Stomach (tissue), 9 donors: ENCODE measurements around the gene PDLIM7. TPM values are rescaled to one million over a fixed set of nuclear protein-coding genes. Genes with fewer than 3 reads are reported as not detected.

Source experiments
- DNase-seq, 2 donors: peaks; one replicate each; pipeline versions ENCODE4 v3.0.0 to v3.0.0-alpha.2; 2013 to 2019
- H3K27ac ChIP-seq, 5 donors: fragments of 200-600 bp in 4 of 5; sonication (generic) in 4 of 5; one replicate each; pipeline ENCODE4 v1.5.1; 2013 to 2019; ENCODE audit warnings: mild to moderate bottlenecking in 1 of 5, moderate library complexity in 1 of 5
- H3K27me3 ChIP-seq, 3 donors: fragments of 200-600 bp; sonication (generic); one replicate each; pipeline ENCODE4 v1.5.1; 2017 to 2019; ENCODE audit warnings: mixed run types in 1 of 3
- H3K36me3 ChIP-seq, 4 donors: fragments of 200-600 bp; sonication (generic); 1 replicate in 3 of 4; 2 replicates in 1 of 4; pipeline ENCODE4 v1.5.1; 2016 to 2019
- H3K4me1 ChIP-seq, 4 donors: fragments of 200-600 bp; sonication (generic); one replicate each; pipeline ENCODE4 v1.5.1; 2016 to 2019
- H3K4me3 ChIP-seq, 4 donors: fragments of 200-600 bp; sonication (generic) in 3 of 4; one replicate each; pipeline ENCODE4 v1.5.1; 2016 to 2019; ENCODE audit warnings: mild to moderate bottlenecking in 1 of 4
- H3K9me3 ChIP-seq, 4 donors: fragments of 200-600 bp; sonication (generic); one replicate each; pipeline ENCODE4 v1.5.1; 2016 to 2019
- EP300 ChIP-seq: sonication (generic); formaldehyde crosslinking; IDR thresholded peaks from one replicate; pipeline ENCODE4 v1.6.1; 2017; ENCODE audit warnings: antibody characterized with exemption
- POLR2A ChIP-seq, 4 donors: fragments of 450-650 bp; IDR thresholded peaks; one replicate each; pipeline ENCODE4 v1.6.1; 2016; ENCODE audit warnings: antibody characterized with exemption in 4 of 4, control low read depth in 2 of 4, mild to moderate bottlenecking in 1 of 4, moderate library complexity in 1 of 4
- POLR2AphosphoS5 ChIP-seq, 3 donors: sonication (generic); formaldehyde crosslinking; IDR thresholded peaks; one replicate each; pipeline ENCODE4 v1.6.1; 2016; ENCODE audit warnings: antibody characterized with exemption in 3 of 3
- WGBS, 5 donors: extraction: QIAGEN DNeasy Blood & Tissue Kit in 3 of 5; methylation state at CpG; one replicate each; pipeline versions ENCODE4 v1.1.5 to v1.1.7; 2013 to 2018; 5-methylcytosine and 5-hydroxymethylcytosine counted together
- intact Hi-C: fragments of 100-400 bp; cut with DNase I; formaldehyde crosslinking; loops from one replicate; pipeline ENCODE4 v1.15.1; 2023; ENCODE audit warnings: low total_unique reads
- polyA plus RNA-seq, 3 donors: library from polyadenylated mRNA; stranded (reverse); fragments of 200-250 nt; gene quantifications; one replicate each; pipeline ENCODE4 v1.2.3, GENCODE V29; 2013
- total RNA-seq, 5 donors: library from RNA; depleted of rRNA; stranded (reverse); fragments of >200 nt; gene quantifications; one replicate each; pipeline versions ENCODE4 v1.1.0 to v1.2.3, GENCODE V29; 2014 to 2016
- TF ChIP-seq, protein P1 (sequence below), 7 experiments: fragments of 450-650 bp in 4 of 7; fragments of 200-600 bp in 3 of 7; sonication (generic) in 3 of 7; IDR thresholded peaks; one replicate each; pipeline ENCODE4 v1.5.1; 2016 to 2019; ENCODE audit warnings: antibody characterized with exemption in 7 of 7, control low read depth in 2 of 7, mild to moderate bottlenecking in 1 of 7
- donor health status: healthy with polysubstance abuse.
- donor health status: Bipolar disorder and iron deficiency.
- donor health status: healthy.

PDLIM7 gene
- total and polyA plus RNA-seq, 8 donors: 14.6 to 142 (median 86.8) TPM

DNA sequence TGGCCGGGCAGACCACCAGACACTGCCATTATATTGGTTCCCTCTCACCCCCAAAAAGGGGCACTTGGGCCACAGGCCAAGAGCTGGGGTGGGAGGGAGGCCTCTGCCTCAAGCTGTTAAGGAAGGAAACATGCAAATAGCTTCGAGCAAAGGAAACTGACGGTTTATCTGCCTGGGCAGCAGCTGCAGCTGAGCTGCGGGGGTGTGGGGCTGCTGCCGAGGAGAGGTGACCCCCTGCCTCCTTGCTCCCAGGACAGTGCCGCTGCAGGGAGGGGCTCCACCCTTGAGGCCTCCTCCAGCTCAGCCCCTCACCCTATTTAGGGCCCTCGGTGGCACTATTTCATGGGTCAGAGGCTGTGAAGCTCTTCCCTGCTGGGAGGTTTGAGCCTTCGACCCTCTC lies 11.4 kb upstream of the PDLIM7 start:
- Histone ChIP-seq H3K27ac (peak overlapping the region in 4 of 5 donors; percentile 61 to 86 (median 72)), H3K4me1 (peaks cover 0 to 21% (median 6%) of the 10 kb centered on the region in 4 donors), H3K27me3 (no peaks in the 10 kb centered on the region), H3K4me3 (peak overlapping the region; percentile 20 to 39 (median 36)), H3K36me3 (peaks cover 32 to 53% (median 47%) of the 10 kb centered on the region in 4 donors), H3K9me3 (no peaks in the 10 kb centered on the region)
- TF ChIP-seq POLR2A (IDR thresholded peaks at IDR 0.05) (no peak), EP300 (no peak), POLR2AphosphoS5 (IDR thresholded peaks at IDR 0.05) (no peak)
- TF ChIP-seq, protein P1, sequence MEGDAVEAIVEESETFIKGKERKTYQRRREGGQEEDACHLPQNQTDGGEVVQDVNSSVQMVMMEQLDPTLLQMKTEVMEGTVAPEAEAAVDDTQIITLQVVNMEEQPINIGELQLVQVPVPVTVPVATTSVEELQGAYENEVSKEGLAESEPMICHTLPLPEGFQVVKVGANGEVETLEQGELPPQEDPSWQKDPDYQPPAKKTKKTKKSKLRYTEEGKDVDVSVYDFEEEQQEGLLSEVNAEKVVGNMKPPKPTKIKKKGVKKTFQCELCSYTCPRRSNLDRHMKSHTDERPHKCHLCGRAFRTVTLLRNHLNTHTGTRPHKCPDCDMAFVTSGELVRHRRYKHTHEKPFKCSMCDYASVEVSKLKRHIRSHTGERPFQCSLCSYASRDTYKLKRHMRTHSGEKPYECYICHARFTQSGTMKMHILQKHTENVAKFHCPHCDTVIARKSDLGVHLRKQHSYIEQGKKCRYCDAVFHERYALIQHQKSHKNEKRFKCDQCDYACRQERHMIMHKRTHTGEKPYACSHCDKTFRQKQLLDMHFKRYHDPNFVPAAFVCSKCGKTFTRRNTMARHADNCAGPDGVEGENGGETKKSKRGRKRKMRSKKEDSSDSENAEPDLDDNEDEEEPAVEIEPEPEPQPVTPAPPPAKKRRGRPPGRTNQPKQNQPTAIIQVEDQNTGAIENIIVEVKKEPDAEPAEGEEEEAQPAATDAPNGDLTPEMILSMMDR (IDR thresholded peaks at IDR 0.05): no peak
- intact Hi-C loops: no loop called here
- WGBS, 5 donors: 46 to 71% (median 67%) methylated on average over 7 to 8 of the region's 8 CpGs
- no peak for DNase-seq

DNA sequence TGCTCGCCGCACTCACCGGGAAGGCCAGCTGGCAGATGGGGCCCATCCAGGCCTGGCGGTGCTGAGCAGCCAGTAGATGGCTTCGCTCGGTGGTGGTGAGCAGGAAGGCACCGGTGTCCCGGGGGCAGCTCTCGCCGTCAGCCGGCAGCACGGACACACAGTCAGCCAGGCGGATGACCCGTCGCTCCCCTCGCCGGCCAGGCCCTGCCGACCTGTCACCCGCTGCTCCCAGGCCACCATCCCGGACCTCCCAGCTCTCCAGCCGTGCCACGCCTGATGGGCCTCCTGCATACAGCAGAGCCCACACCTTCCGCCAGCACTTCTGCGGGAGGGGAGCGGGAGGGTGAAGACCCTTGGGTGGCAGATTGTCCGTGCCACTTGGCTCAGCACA lies 10.8 kb upstream of the PDLIM7 start:
- 78 to 93% (median 84%) methylated on average over 15 to 26 of the region's 26 CpGs for WGBS, 5 donors
- peak overlapping the region in 3 of 5 donors; percentile 61 to 86 (median 79) for H3K27ac ChIP-seq
- intact Hi-C loops: no loop called here

DNA sequence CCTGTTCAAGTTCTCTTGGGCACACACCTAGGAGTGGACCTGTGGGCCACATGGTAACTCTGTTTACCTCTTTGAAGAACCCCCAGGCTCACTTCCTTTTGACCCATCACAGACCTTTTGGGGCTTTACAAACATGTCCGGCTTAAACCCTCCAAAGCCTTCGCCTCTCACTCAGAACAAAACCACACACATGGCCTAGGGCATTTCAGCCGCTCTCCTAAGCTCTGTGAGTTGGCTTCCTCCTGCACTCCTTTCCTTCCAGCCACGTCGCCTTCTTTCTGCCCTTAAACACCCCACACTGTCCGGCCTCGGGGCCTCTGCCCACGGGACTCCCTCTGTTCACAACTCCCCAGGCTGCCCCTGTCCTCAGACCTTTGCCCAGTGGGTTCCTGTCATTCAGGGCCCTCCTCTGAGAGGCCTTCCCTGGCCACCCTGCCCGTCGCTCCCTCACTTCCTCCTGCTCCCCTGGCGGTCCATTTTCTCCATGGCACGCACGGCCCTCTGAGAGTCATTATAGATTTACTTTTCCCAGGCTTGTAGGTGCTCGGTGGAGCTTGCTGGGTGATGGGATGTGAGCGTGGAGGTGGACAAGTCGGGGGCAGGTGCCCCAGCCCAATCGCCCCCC lies 10.3 kb upstream of the PDLIM7 start:
- no peaks in the 10 kb centered on the region for H3K27me3 ChIP-seq
- H3K36me3 ChIP-seq: peaks cover 20 to 48% (median 40%) of the 10 kb centered on the region in 4 donors
- H3K9me3 ChIP-seq: no peaks in the 10 kb centered on the region
- TF ChIP-seq, protein P1 (IDR thresholded peaks at IDR 0.05): no peak
- TF ChIP-seq POLR2AphosphoS5 (IDR thresholded peaks at IDR 0.05): no peak
- no peak for TF ChIP-seq POLR2A (IDR thresholded peaks at IDR 0.05)
- TF ChIP-seq EP300: no peak
- peaks cover 0 to 21% (median 6%) of the 10 kb centered on the region in 4 donors for H3K4me1 ChIP-seq
- intact Hi-C loops: no loop called here
- WGBS, 5 donors: 79 to 89% (median 85%) methylated on average over 17 of the region's 17 CpGs
- peak overlapping the region in 3 of 4 donors; percentile 35 to 39 (median 37) for H3K4me3 ChIP-seq
- peak overlapping the region in 2 of 5 donors; percentile 79 to 86 for H3K27ac ChIP-seq
- DNase-seq: no peak

More for the DNA sequence above, 10.8 kb upstream of the PDLIM7 start:
- Histone ChIP-seq H3K27me3 (no peaks in the 10 kb centered on the region), H3K36me3 (peaks cover 25 to 53% (median 45%) of the 10 kb centered on the region in 4 donors), H3K4me3 (peak overlapping the region in 3 of 4 donors; percentile 35 to 39 (median 37)), H3K9me3 (no peaks in the 10 kb centered on the region), H3K4me1 (peaks cover 0 to 21% (median 6%) of the 10 kb centered on the region in 4 donors)
- DNase-seq: no peak
- TF ChIP-seq EP300: no peak
- TF ChIP-seq, protein P1 (IDR thresholded peaks at IDR 0.05): no peak

DNA sequence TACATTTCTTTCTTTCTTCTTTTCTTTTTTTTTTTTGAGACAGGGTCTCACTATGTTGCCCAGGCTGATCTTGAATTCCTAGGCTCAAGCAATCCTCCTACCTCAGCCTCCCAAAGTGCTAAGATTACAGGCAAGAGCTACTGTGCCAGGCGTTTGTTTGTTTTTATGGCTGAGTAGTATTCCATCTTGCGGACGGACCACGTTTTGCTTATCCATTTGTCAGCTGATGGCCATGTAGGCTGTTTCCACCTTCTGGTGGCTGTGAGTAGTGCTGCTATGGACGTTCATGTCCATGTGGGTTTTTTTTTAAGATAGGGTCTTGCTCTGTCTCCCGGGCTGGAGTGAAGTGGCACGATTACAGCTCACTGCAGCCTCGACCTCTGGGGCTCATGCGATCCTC lies 9.8 kb upstream of the PDLIM7 start:
- intact Hi-C loops: no loop called here
- 73 to 84% (median 77%) methylated on average over 9 of the region's 9 CpGs for WGBS, 5 donors
- no peak for DNase-seq
- H3K4me1 ChIP-seq: peaks cover 0 to 21% (median 6%) of the 10 kb centered on the region in 4 donors
- peak overlapping the region in 2 of 4 donors; percentile 37 to 39 for H3K4me3 ChIP-seq
- no peak for TF ChIP-seq EP300
- no peak for TF ChIP-seq POLR2AphosphoS5 (IDR thresholded peaks at IDR 0.05)
- no peak for TF ChIP-seq POLR2A (IDR thresholded peaks at IDR 0.05)
- no peak overlapping the region for H3K27ac ChIP-seq
- H3K27me3 ChIP-seq: no peaks in the 10 kb centered on the region
- H3K36me3 ChIP-seq: peaks cover 15 to 43% (median 34%) of the 10 kb centered on the region in 4 donors
- no peaks in the 10 kb centered on the region for H3K9me3 ChIP-seq

DNA sequence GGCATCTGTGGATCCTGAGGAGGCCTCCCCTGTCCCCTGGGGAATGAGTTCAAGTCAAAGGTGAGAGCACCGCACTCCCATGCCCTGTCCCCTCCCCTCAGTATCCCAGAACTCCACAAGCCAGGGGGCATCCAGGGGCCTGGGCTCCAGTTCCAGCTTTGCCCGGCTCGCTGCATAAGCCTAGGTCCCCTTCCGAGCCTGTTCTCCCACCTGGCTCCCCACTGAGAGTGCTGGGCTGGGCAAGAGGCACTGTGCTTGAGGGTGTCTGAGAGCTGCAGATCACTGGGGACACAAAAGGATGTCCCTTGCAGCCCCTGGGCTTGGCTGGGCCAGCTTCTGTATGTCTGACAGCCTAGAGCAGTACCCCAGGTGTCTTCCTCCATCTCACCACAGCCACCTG lies 7.7 kb upstream of the PDLIM7 start:
- WGBS, 5 donors: 95 to 100% (median 98%) methylated on average over 3 to 4 of the region's 4 CpGs
- H3K36me3 ChIP-seq: peaks cover 0 to 22% (median 13%) of the 10 kb centered on the region in 4 donors
- H3K27me3 ChIP-seq: no peaks in the 10 kb centered on the region
- TF ChIP-seq, protein P1 (IDR thresholded peaks at IDR 0.05): no peak
- TF ChIP-seq POLR2AphosphoS5 (IDR thresholded peaks at IDR 0.05): no peak
- no peak for TF ChIP-seq EP300
- TF ChIP-seq POLR2A (IDR thresholded peaks at IDR 0.05): no peak
- H3K4me3 ChIP-seq: no peak overlapping the region
- no peak overlapping the region for H3K27ac ChIP-seq
- no peak for DNase-seq
- peaks cover 0 to 25% (median 12%) of the 10 kb centered on the region in 4 donors for H3K4me1 ChIP-seq
- no peaks in the 10 kb centered on the region for H3K9me3 ChIP-seq
- intact Hi-C loops: no loop called here
